GM12873 (cell line): ENCODE data around the gene C16orf90.

ENCODE experiments used
- TF ChIP-seq, protein P1 (sequence below): IDR thresholded peaks from 2 replicates; pipeline ENCODE4 v1.5.1; 2012; ENCODE audit warnings: low read depth, mild to moderate bottlenecking, moderate library complexity, low read length, control low read depth; ENCODE audit not compliant: insufficient read depth; ENCODE audit errors: missing control alignments

Gene C16orf90

GRCh38 chr16:3474136-3474779, 21.0 kb downstream of the C16orf90 start:
- TF ChIP-seq, protein P1, sequence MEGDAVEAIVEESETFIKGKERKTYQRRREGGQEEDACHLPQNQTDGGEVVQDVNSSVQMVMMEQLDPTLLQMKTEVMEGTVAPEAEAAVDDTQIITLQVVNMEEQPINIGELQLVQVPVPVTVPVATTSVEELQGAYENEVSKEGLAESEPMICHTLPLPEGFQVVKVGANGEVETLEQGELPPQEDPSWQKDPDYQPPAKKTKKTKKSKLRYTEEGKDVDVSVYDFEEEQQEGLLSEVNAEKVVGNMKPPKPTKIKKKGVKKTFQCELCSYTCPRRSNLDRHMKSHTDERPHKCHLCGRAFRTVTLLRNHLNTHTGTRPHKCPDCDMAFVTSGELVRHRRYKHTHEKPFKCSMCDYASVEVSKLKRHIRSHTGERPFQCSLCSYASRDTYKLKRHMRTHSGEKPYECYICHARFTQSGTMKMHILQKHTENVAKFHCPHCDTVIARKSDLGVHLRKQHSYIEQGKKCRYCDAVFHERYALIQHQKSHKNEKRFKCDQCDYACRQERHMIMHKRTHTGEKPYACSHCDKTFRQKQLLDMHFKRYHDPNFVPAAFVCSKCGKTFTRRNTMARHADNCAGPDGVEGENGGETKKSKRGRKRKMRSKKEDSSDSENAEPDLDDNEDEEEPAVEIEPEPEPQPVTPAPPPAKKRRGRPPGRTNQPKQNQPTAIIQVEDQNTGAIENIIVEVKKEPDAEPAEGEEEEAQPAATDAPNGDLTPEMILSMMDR = no peak

DNA sequence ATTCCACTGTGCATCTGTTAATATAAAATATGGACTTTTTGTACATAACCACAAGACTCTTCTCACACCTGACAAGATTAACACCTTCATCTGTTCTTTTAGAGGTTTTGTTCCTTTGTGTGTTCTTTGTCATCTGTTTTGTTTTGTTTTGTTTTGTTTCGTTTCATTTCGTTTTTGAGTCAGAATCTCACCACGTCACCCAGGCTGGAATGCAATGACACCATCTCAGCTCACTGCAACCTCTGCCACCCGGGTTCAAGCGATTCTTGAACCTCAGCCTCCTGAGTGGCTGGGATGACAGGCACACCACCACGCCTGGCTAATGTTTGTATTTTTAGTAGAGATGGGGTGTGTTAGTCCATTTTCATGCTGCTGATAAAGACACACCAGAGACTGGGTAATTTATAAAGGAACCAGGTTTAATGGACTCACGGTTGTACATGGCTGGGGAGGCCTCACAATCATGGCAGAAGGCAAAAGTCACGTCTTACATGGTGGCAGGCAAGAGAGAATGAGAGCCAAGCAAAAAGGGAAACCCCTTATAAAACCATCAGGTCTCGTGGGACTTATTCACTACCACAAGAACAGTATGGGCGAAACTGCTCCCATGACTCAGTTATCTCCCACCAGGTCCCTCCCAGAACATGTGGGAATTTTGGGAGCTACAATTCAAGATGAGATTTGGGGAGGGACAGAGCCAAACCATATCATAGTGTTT, 22.3 kb downstream of the C16orf90 start:
- TF ChIP-seq, protein P1 = no peak

- TF ChIP-seq, protein P1 = no peak
Observed at GRCh38 chr16:3471518-3472176, 23.6 kb downstream of the C16orf90 start.

DNA sequence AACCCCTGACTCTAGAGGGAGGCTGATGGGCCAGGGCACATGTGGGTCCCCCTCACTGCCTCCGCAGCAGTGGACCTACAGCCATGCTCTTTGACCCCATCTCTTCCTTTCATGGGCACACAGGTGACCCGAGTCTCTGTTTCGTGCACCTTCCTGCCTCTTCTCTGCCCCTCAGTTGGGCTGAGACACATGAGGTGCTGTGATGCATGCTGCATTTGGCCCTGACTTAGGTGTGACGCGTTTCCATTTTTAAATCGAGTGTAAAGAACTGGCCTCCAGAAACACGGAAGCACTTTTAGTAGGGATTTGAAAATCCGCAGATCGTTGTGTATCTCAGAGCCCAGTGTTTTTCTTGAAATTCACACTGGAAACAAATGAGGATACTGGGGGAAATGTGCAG, 24.6 kb downstream of the C16orf90 start:
- TF ChIP-seq, protein P1 = no peak

DNA sequence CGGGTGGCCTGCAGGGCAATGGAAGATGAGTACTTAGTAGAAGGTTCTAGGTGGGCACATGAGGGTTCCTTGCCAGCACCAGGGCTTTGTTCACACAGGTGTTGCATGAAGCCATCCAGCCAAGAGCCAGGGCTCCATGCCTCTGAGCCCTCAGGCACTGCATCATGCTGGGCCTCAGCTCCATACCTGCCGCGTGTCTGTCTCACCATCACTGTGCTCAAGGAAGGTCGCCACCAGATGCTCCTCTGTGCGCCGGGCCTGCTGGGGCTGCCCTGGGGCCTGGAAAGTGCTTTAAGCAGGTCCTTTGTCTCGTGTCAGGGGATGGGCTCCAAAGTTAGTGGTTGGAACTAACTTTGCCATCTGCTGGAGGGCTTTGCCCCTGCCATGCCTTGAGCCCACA, 25.6 kb downstream of the C16orf90 start:
- TF ChIP-seq, protein P1 = no peak

GRCh38 chr16:3468501-3468900, 26.8 kb downstream of the C16orf90 start:
- TF ChIP-seq, protein P1 = no peak

DNA sequence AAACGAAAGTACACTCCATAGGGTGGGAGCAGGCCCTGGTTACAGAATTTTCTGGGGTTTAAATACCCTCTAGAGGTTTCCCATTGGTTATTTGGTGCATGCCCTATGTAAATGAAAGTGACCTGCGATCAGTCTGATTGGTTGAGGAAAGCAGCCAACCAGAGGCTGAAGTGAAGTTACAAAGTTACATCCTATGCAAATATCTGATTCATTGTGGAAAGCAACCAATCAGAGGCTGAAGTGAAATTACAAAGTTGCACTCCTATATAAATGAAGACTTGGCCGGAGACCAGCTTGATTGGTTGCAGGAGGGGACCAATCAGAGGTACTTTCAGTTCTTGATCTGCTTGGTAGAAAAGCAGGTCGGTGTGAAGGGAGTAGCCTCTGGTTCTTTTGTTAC, 27.4 kb downstream of the C16orf90 start:
- TF ChIP-seq, protein P1 = no peak
